Measurements from ENCODE around the gene CADM4.

GRCh38 chr19:43662487-43662886 lies 22.8 kb upstream of the CADM4 start:
- TF ChIP-seq POLR2A (IDR thresholded peaks at IDR 0.05) (no peak), POLR2AphosphoS5 (IDR thresholded peaks at IDR 0.05) (no peak), CTCF (IDR thresholded peaks at IDR 0.05) (no peak)

Measured in breast epithelium (tissue), 3 donors.